Measurements from ENCODE around the gene MED13L.

DNA sequence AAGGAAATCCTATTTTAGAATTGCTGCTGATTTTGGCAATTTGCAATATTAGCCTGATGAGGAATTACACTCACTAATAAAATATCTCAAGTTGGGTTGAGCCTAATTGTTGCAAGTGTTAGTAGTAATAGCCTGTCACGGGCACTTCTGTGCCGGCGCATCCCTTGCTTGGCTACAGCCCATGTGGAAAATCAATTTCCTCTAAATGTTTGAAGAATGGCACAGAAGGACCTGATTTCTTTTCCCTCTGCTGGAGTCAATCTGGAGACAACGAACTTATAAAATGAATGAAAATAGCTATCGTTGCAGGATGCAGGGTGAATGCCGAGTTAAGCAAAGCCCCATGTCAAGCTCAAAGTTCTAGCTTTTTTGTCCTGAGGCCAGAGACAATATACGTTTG is 31.2 kb upstream of the MED13L start:
- TF ChIP-seq, protein P1, sequence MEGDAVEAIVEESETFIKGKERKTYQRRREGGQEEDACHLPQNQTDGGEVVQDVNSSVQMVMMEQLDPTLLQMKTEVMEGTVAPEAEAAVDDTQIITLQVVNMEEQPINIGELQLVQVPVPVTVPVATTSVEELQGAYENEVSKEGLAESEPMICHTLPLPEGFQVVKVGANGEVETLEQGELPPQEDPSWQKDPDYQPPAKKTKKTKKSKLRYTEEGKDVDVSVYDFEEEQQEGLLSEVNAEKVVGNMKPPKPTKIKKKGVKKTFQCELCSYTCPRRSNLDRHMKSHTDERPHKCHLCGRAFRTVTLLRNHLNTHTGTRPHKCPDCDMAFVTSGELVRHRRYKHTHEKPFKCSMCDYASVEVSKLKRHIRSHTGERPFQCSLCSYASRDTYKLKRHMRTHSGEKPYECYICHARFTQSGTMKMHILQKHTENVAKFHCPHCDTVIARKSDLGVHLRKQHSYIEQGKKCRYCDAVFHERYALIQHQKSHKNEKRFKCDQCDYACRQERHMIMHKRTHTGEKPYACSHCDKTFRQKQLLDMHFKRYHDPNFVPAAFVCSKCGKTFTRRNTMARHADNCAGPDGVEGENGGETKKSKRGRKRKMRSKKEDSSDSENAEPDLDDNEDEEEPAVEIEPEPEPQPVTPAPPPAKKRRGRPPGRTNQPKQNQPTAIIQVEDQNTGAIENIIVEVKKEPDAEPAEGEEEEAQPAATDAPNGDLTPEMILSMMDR (IDR thresholded peaks at IDR 0.05): no peak
- no peak for TF ChIP-seq TP53 (CRISPR knock-in tag; IDR thresholded peaks at IDR 0.05)
- TF ChIP-seq CREB1 (CRISPR knock-in tag; IDR thresholded peaks at IDR 0.05): no peak
- no peak for TF ChIP-seq GABPB1 (CRISPR knock-in tag; IDR thresholded peaks at IDR 0.05)
- TF ChIP-seq, protein P2, sequence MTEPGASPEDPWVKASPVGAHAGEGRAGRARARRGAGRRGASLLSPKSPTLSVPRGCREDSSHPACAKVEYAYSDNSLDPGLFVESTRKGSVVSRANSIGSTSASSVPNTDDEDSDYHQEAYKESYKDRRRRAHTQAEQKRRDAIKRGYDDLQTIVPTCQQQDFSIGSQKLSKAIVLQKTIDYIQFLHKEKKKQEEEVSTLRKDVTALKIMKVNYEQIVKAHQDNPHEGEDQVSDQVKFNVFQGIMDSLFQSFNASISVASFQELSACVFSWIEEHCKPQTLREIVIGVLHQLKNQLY (CRISPR knock-in tag; IDR thresholded peaks at IDR 0.05): no peak
- TF ChIP-seq, protein P3, sequence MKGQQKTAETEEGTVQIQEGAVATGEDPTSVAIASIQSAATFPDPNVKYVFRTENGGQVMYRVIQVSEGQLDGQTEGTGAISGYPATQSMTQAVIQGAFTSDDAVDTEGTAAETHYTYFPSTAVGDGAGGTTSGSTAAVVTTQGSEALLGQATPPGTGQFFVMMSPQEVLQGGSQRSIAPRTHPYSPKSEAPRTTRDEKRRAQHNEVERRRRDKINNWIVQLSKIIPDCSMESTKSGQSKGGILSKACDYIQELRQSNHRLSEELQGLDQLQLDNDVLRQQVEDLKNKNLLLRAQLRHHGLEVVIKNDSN (CRISPR knock-in tag; IDR thresholded peaks at IDR 0.05): no peak
- no peak for TF ChIP-seq ESRRA (CRISPR knock-in tag; IDR thresholded peaks at IDR 0.05; ENCODE audit: borderline replicate concordance)
- TF ChIP-seq SP1 (CRISPR knock-in tag; conservative IDR thresholded peaks at IDR 0.05): no peak
- no peak for TF ChIP-seq OVOL2 (CRISPR knock-in tag; IDR thresholded peaks at IDR 0.05; ENCODE audit: borderline replicate concordance)

Data from WTC11 (cell line).